ENCODE results near the gene KIF4A. TPM values are rescaled to one million over a fixed set of nuclear protein-coding genes. Genes with fewer than 3 reads are reported as not detected.
"Not testable (repeated sequence)": the region's sequence is repeated elsewhere in the genome, so short reads cannot be mapped to it uniquely, and the experiment has no call there.

The KIF4A gene
- total and polyA plus RNA-seq, 5 donors from 2014 or later: 0.34 to 1.2 (median 0.47) TPM

DNA sequence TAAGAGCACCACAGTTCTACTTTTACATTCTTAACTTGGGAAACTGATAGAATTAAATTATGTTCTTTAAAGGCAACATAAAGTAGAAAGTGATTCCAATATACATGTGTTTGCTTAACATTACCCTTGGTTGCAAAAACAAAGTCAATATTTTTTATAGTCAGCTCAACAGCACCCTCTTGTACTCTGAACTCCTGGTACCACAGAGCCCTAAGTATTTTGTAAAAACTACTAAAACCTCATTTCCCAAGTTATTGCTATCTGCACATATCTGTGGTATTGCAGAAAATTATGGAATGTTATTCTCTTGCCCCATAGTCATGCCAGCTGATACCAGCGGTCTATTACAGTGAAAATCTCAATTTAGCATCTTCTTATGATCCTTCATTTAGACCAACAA lies 2.9 kb downstream of the KIF4A start:
- no peak overlapping the region for H3K4me3 Mint-ChIP-seq
- Histone ChIP-seq H3K9me3 (ENCODE audit: control insufficient read depth in 2 of 2, low read length in 2 of 2) (no peaks in the 10 kb centered on the region), H3K4me1 (ENCODE audit: control insufficient read depth, insufficient read depth, low read length, poor library complexity, severe bottlenecking) (peaks cover 3% of the 10 kb centered on the region), H3K27ac (ENCODE audit: insufficient read depth, low read length, poor library complexity, severe bottlenecking) (no peak overlapping the region), H3K4me3 (ENCODE audit: low read depth, low read length) (no peak overlapping the region), H3K27me3 (ENCODE audit: control insufficient read depth, insufficient read depth, low read length) (no peaks in the 10 kb centered on the region), H3K36me3 (ENCODE audit: control insufficient read depth, insufficient read depth, low read length) (no peaks in the 10 kb centered on the region)
- no peak for DNase-seq
- H3K27me3 Mint-ChIP-seq: no peaks in the 10 kb centered on the region
- H3K36me3 Mint-ChIP-seq: no peaks in the 10 kb centered on the region
- H3K4me1 Mint-ChIP-seq: peaks cover 5 to 37% (median 11%) of the 10 kb centered on the region in 4 donors
- no peaks in the 10 kb centered on the region for H3K9me3 Mint-ChIP-seq
- H3K27ac Mint-ChIP-seq: no peak overlapping the region
- ATAC-seq (ENCODE audit: low read depth in 2 of 2): no peak

DNA sequence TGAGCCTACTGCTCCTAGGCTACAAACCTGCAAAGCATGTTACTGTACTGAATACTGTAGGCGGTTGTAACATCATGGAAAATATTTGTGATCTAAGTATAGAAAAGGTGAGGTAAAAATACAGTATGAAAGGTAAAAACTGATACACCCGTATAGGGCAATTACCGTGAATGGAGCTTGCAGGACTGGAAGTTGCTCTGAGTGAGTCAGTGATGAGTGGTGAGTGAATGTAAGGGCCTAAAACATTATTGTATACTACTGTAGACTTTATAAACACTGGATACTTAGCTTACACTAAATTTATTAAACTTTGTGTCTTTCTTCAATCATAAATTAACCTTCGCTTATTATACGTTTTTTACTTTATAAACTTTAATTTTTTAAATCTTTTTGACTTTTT lies 3.7 kb downstream of the KIF4A start:
- ATAC-seq (ENCODE audit: low read depth in 2 of 2) (no peak), DNase-seq (no peak)
- H3K4me3 ChIP-seq (ENCODE audit: low read depth, low read length): no peak overlapping the region
- no peak overlapping the region for H3K27ac Mint-ChIP-seq
- peaks cover 5 to 37% (median 10%) of the 10 kb centered on the region in 4 donors for H3K4me1 Mint-ChIP-seq
- H3K27ac ChIP-seq (ENCODE audit: insufficient read depth, low read length, poor library complexity, severe bottlenecking): no peak overlapping the region
- no peaks in the 10 kb centered on the region for H3K9me3 ChIP-seq (ENCODE audit: control insufficient read depth in 2 of 2, low read length in 2 of 2)
- no peaks in the 10 kb centered on the region for H3K27me3 ChIP-seq (ENCODE audit: control insufficient read depth, insufficient read depth, low read length)
- H3K4me3 Mint-ChIP-seq: no peak overlapping the region
- H3K27me3 Mint-ChIP-seq: no peaks in the 10 kb centered on the region
- H3K36me3 Mint-ChIP-seq: no peaks in the 10 kb centered on the region
- peaks cover 3% of the 10 kb centered on the region for H3K4me1 ChIP-seq (ENCODE audit: control insufficient read depth, insufficient read depth, low read length, poor library complexity, severe bottlenecking)
- no peaks in the 10 kb centered on the region for H3K36me3 ChIP-seq (ENCODE audit: control insufficient read depth, insufficient read depth, low read length)
- H3K9me3 Mint-ChIP-seq: no peaks in the 10 kb centered on the region

- Histone ChIP-seq H3K9me3 (ENCODE audit: control insufficient read depth in 2 of 2, low read length in 2 of 2) (no peaks in the 10 kb centered on the region), H3K36me3 (ENCODE audit: control insufficient read depth, insufficient read depth, low read length) (no peaks in the 10 kb centered on the region), H3K27me3 (ENCODE audit: control insufficient read depth, insufficient read depth, low read length) (no peaks in the 10 kb centered on the region), H3K4me3 (ENCODE audit: low read depth, low read length) (no peak overlapping the region), H3K4me1 (ENCODE audit: control insufficient read depth, insufficient read depth, low read length, poor library complexity, severe bottlenecking) (no peaks in the 10 kb centered on the region), H3K27ac (ENCODE audit: insufficient read depth, low read length, poor library complexity, severe bottlenecking) (no peak overlapping the region)
- Mint-ChIP-seq H3K36me3 (no peaks in the 10 kb centered on the region), H3K27ac (peak overlapping the region in 2 of 3 donors; percentile 24 to 86), H3K9me3 (no peaks in the 10 kb centered on the region), H3K4me3 (peak overlapping the region in 1 of 4 donors; percentile 5), H3K4me1 (peaks cover 0 to 36% (median 8%) of the 10 kb centered on the region in 4 donors), H3K27me3 (no peaks in the 10 kb centered on the region)
- DNase-seq (no peak), ATAC-seq (ENCODE audit: low read depth in 2 of 2) (no peak)
Observed at GRCh38 chrX:70301716-70302115, 11.8 kb downstream of the KIF4A start.

DNA sequence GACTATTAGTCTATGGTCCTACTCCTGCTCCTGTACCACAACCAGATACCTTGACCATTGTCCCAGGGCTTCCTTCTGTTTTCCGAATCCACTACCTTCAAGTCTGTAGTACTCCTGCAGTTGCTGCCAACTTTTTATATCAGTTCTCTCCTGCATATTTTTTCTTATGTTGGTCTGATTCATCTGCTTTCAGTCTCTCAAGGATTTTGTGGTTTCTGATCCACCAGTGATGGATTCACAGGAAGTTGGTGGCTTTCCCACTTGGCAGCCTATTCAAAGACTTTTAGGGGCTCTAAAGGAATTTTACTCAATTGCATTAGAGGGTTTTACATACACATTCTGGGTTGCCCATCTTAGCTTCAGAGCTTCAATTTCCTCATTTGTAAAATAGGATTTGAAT lies 23.6 kb downstream of the KIF4A start:
- no peak overlapping the region for H3K27ac ChIP-seq (ENCODE audit: insufficient read depth, low read length, poor library complexity, severe bottlenecking)
- H3K27me3 ChIP-seq (ENCODE audit: control insufficient read depth, insufficient read depth, low read length): no peaks in the 10 kb centered on the region
- DNase-seq (no peak), ATAC-seq (ENCODE audit: low read depth in 2 of 2) (no peak)
- Mint-ChIP-seq H3K4me1 (peaks cover 2 to 24% (median 9%) of the 10 kb centered on the region in 4 donors), H3K27me3 (no peaks in the 10 kb centered on the region), H3K9me3 (no peaks in the 10 kb centered on the region), H3K4me3 (no peak overlapping the region), H3K36me3 (no peaks in the 10 kb centered on the region), H3K27ac (peak overlapping the region in 1 of 3 donors; percentile 15)
- H3K4me3 ChIP-seq (ENCODE audit: low read depth, low read length): no peak overlapping the region
- H3K36me3 ChIP-seq (ENCODE audit: control insufficient read depth, insufficient read depth, low read length): no peaks in the 10 kb centered on the region
- H3K4me1 ChIP-seq (ENCODE audit: control insufficient read depth, insufficient read depth, low read length, poor library complexity, severe bottlenecking): no peaks in the 10 kb centered on the region
- H3K9me3 ChIP-seq (ENCODE audit: control insufficient read depth in 2 of 2, low read length in 2 of 2): no peaks in the 10 kb centered on the region

DNA sequence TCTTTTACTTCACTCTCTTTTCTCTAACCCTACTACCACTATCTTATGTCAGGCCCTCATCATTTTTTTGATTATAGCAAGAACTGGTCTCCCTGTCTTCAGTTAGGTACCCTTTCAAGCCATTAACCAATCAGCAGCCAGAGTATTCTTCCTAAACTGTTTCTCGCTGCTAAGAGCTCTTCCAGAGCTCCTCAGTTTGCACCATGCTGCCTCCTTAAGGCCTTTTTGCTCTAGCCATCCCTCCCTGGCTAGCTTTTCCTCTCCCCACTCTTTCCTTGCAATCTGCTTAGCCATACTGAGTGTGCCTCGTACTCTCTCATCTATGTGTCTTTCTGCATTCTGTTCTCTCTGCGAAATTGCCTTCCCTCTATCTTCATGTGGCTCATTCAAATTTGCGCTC lies 32.9 kb downstream of the KIF4A start:
- H3K27me3 ChIP-seq (ENCODE audit: control insufficient read depth, insufficient read depth, low read length): no peaks in the 10 kb centered on the region
- Mint-ChIP-seq H3K36me3 (no peaks in the 10 kb centered on the region), H3K4me3 (no peak overlapping the region), H3K9me3 (no peaks in the 10 kb centered on the region), H3K27me3 (no peaks in the 10 kb centered on the region), H3K4me1 (no peaks in the 10 kb centered on the region), H3K27ac (peak overlapping the region in 1 of 3 donors; percentile 70)
- H3K9me3 ChIP-seq (ENCODE audit: control insufficient read depth in 2 of 2, low read length in 2 of 2): no peaks in the 10 kb centered on the region
- no peaks in the 10 kb centered on the region for H3K36me3 ChIP-seq (ENCODE audit: control insufficient read depth, insufficient read depth, low read length)
- no peaks in the 10 kb centered on the region for H3K4me1 ChIP-seq (ENCODE audit: control insufficient read depth, insufficient read depth, low read length, poor library complexity, severe bottlenecking)
- no peak for DNase-seq
- ATAC-seq (ENCODE audit: low read depth in 2 of 2): no peak
- no peak overlapping the region for H3K4me3 ChIP-seq (ENCODE audit: low read depth, low read length)
- no peak overlapping the region for H3K27ac ChIP-seq (ENCODE audit: insufficient read depth, low read length, poor library complexity, severe bottlenecking)

DNA sequence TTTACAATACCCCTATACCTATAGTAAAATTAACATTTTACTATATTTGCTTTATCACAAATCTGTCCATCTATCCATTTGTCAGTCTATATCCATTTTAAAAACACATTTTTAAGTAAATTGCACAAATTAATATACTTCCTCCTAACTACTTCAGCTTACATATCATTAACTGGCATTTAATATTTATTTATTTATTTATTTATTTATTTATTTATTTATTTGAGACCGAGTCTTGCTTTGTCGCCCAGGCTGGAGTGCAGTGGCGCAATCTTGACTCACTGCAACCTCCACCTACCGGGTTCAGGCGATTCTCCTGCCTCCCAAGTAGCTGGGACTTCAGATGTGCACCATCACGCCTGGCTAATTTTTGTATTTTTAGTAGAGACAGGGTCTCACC lies 33.7 kb downstream of the KIF4A start:
- H3K27ac Mint-ChIP-seq; H3K4me1 ChIP-seq (ENCODE audit: control insufficient read depth, insufficient read depth, low read length, poor library complexity, severe bottlenecking); H3K9me3 ChIP-seq (ENCODE audit: control insufficient read depth in 2 of 2, low read length in 2 of 2); DNase-seq; H3K27me3 Mint-ChIP-seq; H3K4me3 ChIP-seq (ENCODE audit: low read depth, low read length); ATAC-seq (ENCODE audit: low read depth in 2 of 2); H3K36me3 ChIP-seq (ENCODE audit: control insufficient read depth, insufficient read depth, low read length); H3K27ac ChIP-seq (ENCODE audit: insufficient read depth, low read length, poor library complexity, severe bottlenecking); H3K36me3 Mint-ChIP-seq; H3K27me3 ChIP-seq (ENCODE audit: control insufficient read depth, insufficient read depth, low read length); H3K4me3 Mint-ChIP-seq; H3K4me1 Mint-ChIP-seq; H3K9me3 Mint-ChIP-seq: not testable (repeated sequence)

DNA sequence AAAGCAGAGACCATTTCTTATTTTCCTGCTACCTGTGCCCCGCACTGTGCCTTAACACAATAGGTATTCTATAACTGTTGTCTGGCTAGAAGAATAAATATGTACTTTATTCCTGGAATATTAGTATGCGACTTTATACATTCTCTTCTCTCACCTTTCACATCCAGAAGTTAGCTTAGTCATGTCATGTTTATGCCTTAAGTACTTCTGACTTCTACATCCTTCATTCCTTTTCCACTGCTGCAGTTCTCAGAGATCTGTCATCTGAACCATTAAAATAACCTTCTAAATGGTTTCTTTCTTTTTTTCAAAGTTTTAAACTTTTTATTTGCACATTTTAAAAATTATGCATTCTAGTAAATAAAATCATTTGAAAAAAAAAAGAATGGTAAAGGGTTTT lies 34.4 kb downstream of the KIF4A start:
- H3K36me3 ChIP-seq (ENCODE audit: control insufficient read depth, insufficient read depth, low read length): no peaks in the 10 kb centered on the region
- no peaks in the 10 kb centered on the region for H3K36me3 Mint-ChIP-seq
- H3K27ac Mint-ChIP-seq: no peak overlapping the region
- H3K4me1 ChIP-seq (ENCODE audit: control insufficient read depth, insufficient read depth, low read length, poor library complexity, severe bottlenecking): no peaks in the 10 kb centered on the region
- no peaks in the 10 kb centered on the region for H3K27me3 ChIP-seq (ENCODE audit: control insufficient read depth, insufficient read depth, low read length)
- DNase-seq (no peak), ATAC-seq (ENCODE audit: low read depth in 2 of 2) (no peak)
- no peaks in the 10 kb centered on the region for H3K4me1 Mint-ChIP-seq
- no peaks in the 10 kb centered on the region for H3K9me3 ChIP-seq (ENCODE audit: control insufficient read depth in 2 of 2, low read length in 2 of 2)
- H3K4me3 Mint-ChIP-seq: no peak overlapping the region
- no peak overlapping the region for H3K27ac ChIP-seq (ENCODE audit: insufficient read depth, low read length, poor library complexity, severe bottlenecking)
- no peaks in the 10 kb centered on the region for H3K27me3 Mint-ChIP-seq
- no peaks in the 10 kb centered on the region for H3K9me3 Mint-ChIP-seq
- H3K4me3 ChIP-seq (ENCODE audit: low read depth, low read length): no peak overlapping the region

DNA sequence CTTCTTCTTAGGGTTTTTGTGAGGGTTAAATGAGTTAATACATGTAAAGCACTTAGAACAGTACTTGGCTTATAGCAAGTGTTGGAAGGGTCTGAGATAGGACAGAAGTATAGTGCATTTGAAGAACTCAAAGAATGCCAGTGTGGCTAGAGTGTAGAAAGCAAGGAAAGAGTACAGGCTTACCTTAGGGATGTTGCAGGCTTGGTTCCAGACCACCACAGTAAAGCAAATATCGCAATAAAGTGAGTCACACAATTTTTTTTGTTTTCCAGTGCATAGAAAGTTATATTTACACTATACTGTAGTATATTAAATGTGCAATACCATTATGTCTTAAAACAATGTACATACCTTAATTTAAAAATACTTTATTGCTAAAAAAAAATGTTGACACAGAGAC lies 41.3 kb downstream of the KIF4A start:
- no peaks in the 10 kb centered on the region for H3K27me3 ChIP-seq (ENCODE audit: control insufficient read depth, insufficient read depth, low read length)
- DNase-seq: no peak
- H3K36me3 ChIP-seq (ENCODE audit: control insufficient read depth, insufficient read depth, low read length): no peaks in the 10 kb centered on the region
- no peak overlapping the region for H3K27ac ChIP-seq (ENCODE audit: insufficient read depth, low read length, poor library complexity, severe bottlenecking)
- Mint-ChIP-seq H3K36me3 (no peaks in the 10 kb centered on the region), H3K27ac (no peak overlapping the region), H3K4me1 (peaks cover 0 to 7% (median 0%) of the 10 kb centered on the region in 4 donors), H3K9me3 (no peaks in the 10 kb centered on the region), H3K4me3 (peak overlapping the region in 1 of 4 donors; percentile 21), H3K27me3 (no peaks in the 10 kb centered on the region)
- H3K4me3 ChIP-seq (ENCODE audit: low read depth, low read length): no peak overlapping the region
- H3K4me1 ChIP-seq (ENCODE audit: control insufficient read depth, insufficient read depth, low read length, poor library complexity, severe bottlenecking): no peaks in the 10 kb centered on the region
- H3K9me3 ChIP-seq (ENCODE audit: control insufficient read depth in 2 of 2, low read length in 2 of 2): no peaks in the 10 kb centered on the region
- no peak for ATAC-seq (ENCODE audit: low read depth in 2 of 2)
